Tibial artery (tissue), 4 donors: Measurements from ENCODE around the gene PLXNA4.

ENCODE experiments used
- DNase-seq, 2 donors: peaks; one replicate each; pipeline ENCODE4 v3.0.0-alpha.2; 2019
- H3K27ac ChIP-seq, 2 donors: fragments of 200-600 bp; sonication (generic) in 1 of 2; 1 replicate in 1 of 2; 2 replicates in 1 of 2; pipeline ENCODE4 v1.5.1; 2018 to 2019; ENCODE audit warnings: mild to moderate bottlenecking in 1 of 2
- H3K27me3 ChIP-seq, 2 donors: fragments of 200-600 bp; sonication (generic) in 1 of 2; one replicate each; pipeline versions ENCODE4 v1.5.1 to v1.6.0; 2016 to 2019
- H3K36me3 ChIP-seq, 3 donors: fragments of 200-600 bp; sonication (generic) in 2 of 3; one replicate each; pipeline ENCODE4 v1.5.1; 2016 to 2019; ENCODE audit warnings: mild to moderate bottlenecking in 2 of 3
- H3K4me1 ChIP-seq, 4 donors: fragments of 200-600 bp; sonication (generic) in 2 of 4; 1 replicate in 3 of 4; 2 replicates in 1 of 4; pipeline ENCODE4 v1.5.1; 2016 to 2019
- H3K4me3 ChIP-seq, 2 donors: fragments of 200-600 bp; sonication (generic) in 1 of 2; 1 replicate in 1 of 2; 2 replicates in 1 of 2; pipeline ENCODE4 v1.5.1; 2018 to 2019; ENCODE audit warnings: mild to moderate bottlenecking in 2 of 2
- H3K9me3 ChIP-seq, 3 donors: fragments of 200-600 bp; sonication (generic) in 1 of 3; one replicate each; pipeline ENCODE4 v1.5.1; 2016 to 2019
- intact Hi-C: fragments of 100-400 bp; cut with DNase I; formaldehyde crosslinking; loops from one replicate; pipeline ENCODE4 v1.15.0; 2023; ENCODE audit warnings: low total_unique reads
- TF ChIP-seq, protein P1 (sequence below), 2 experiments: fragments of 200-600 bp in 1 of 2; fragments of 450-650 bp in 1 of 2; IDR thresholded peaks; one replicate each; pipeline ENCODE4 v1.5.1; 2017 to 2019; ENCODE audit warnings: antibody characterized with exemption in 2 of 2, mild to moderate bottlenecking in 1 of 2, moderate library complexity in 1 of 2

The PLXNA4 gene

DNA sequence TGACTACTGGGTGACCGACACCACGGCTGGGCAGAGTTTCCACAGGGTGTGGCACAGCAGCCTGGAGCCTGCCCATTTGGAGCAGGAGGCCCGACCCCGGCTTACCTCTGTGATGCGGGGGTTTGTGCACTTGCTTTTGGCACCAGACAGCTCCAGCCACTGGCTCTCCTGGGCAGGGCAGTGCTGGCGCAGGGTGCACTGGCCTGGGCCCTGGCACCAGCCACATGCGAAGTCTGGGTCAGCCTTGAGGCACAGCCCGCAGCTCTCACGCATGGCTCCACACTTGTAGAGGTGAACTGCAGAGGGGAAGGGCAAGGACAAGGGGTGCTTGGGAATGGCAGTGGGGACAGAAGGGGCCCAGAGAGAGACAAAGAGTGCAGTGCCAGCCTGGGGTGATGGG lies 373.7 kb downstream of the PLXNA4 start:
- intact Hi-C loops: no loop called here
- Histone ChIP-seq H3K27me3 (no peaks in the 10 kb centered on the region), H3K36me3 (peaks cover 0 to 7% (median 4%) of the 10 kb centered on the region in 3 donors)

DNA sequence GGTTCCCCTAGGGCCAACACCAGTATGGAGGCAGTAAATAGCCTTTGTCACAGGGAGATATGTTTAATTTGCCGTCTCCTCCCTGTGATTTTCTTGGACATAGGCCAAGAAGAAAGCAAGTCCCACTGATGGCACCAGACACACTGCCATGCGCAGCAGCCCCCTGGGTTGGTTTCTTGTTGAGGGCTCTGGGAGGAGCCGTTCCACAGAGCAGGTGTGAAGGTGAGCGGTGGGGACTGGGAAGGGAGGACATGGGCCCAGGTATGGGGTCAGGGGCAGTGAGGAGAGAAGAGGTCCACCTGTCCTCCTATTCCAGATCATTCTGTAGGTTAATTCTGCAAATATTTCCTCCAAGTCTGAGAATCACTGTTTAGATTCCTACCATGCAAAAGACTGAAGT lies 376.1 kb downstream of the PLXNA4 start:
- intact Hi-C loops: no loop called here
- peaks cover 0 to 8% (median 7%) of the 10 kb centered on the region in 3 donors for H3K36me3 ChIP-seq
- TF ChIP-seq, protein P1, sequence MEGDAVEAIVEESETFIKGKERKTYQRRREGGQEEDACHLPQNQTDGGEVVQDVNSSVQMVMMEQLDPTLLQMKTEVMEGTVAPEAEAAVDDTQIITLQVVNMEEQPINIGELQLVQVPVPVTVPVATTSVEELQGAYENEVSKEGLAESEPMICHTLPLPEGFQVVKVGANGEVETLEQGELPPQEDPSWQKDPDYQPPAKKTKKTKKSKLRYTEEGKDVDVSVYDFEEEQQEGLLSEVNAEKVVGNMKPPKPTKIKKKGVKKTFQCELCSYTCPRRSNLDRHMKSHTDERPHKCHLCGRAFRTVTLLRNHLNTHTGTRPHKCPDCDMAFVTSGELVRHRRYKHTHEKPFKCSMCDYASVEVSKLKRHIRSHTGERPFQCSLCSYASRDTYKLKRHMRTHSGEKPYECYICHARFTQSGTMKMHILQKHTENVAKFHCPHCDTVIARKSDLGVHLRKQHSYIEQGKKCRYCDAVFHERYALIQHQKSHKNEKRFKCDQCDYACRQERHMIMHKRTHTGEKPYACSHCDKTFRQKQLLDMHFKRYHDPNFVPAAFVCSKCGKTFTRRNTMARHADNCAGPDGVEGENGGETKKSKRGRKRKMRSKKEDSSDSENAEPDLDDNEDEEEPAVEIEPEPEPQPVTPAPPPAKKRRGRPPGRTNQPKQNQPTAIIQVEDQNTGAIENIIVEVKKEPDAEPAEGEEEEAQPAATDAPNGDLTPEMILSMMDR (IDR thresholded peaks at IDR 0.05): no peak
- no peaks in the 10 kb centered on the region for H3K4me1 ChIP-seq
- H3K4me3 ChIP-seq: no peak overlapping the region
- H3K27me3 ChIP-seq: no peaks in the 10 kb centered on the region
- no peak for DNase-seq
- no peak overlapping the region for H3K27ac ChIP-seq
- H3K9me3 ChIP-seq: no peaks in the 10 kb centered on the region

More for the DNA sequence above, 373.7 kb downstream of the PLXNA4 start:
- no peak overlapping the region for H3K27ac ChIP-seq
- TF ChIP-seq, protein P1 (IDR thresholded peaks at IDR 0.05): no peak
- H3K9me3 ChIP-seq: no peaks in the 10 kb centered on the region
- no peak for DNase-seq
- no peak overlapping the region for H3K4me3 ChIP-seq
- H3K4me1 ChIP-seq: no peaks in the 10 kb centered on the region

DNA sequence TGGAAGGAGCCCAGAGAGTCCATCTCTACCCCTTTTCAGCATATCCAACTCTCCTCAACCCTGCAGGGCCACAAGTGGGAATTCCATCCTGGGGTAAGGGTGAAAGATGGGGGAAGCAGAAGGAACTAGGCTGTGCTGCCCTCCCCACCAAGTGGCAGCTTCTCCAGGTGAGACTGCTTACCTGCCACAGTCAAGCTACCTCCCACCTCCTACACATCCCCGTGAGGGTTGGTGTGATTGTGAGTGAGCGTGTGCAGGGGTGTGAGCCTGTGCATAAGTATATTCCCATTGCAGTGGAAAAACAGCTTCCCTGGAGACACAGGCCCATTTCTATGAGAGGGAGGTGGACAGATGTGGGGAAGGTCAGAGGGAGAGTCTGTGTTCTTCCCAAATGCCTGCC lies 376.6 kb downstream of the PLXNA4 start:
- peaks cover 0 to 8% (median 7%) of the 10 kb centered on the region in 3 donors for H3K36me3 ChIP-seq
- no peaks in the 10 kb centered on the region for H3K9me3 ChIP-seq
- TF ChIP-seq, protein P1 (IDR thresholded peaks at IDR 0.05): no peak
- no peaks in the 10 kb centered on the region for H3K27me3 ChIP-seq
- H3K4me1 ChIP-seq: no peaks in the 10 kb centered on the region
- H3K27ac ChIP-seq: no peak overlapping the region
- DNase-seq: no peak
- no peak overlapping the region for H3K4me3 ChIP-seq
- intact Hi-C loops: no loop called here

DNA sequence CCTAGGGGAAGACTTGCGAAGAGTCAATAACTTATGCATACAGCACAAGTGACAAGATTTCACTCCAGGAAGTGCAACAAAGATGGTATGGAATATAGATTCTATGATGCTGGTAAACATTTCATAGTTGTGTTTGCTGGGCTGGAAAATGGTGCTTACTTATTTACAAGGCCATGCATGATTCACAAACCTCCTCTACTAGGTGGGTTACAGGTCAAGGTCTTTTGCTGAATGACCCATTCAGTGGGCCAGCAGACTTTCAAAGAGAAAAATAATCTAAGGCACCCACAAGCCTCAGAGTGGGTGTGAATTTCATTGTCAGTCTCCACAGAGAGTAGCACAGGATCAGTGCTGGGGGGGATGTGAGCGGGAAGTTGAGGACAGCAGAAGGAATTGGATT lies 378.5 kb downstream of the PLXNA4 start:
- DNase-seq: no peak
- Histone ChIP-seq H3K4me1 (no peaks in the 10 kb centered on the region), H3K27ac (no peak overlapping the region), H3K4me3 (no peak overlapping the region), H3K9me3 (no peaks in the 10 kb centered on the region), H3K36me3 (peaks cover 0 to 7% (median 5%) of the 10 kb centered on the region in 3 donors), H3K27me3 (no peaks in the 10 kb centered on the region)
- TF ChIP-seq, protein P1 (IDR thresholded peaks at IDR 0.05): no peak
- intact Hi-C loops: no loop called here

DNA sequence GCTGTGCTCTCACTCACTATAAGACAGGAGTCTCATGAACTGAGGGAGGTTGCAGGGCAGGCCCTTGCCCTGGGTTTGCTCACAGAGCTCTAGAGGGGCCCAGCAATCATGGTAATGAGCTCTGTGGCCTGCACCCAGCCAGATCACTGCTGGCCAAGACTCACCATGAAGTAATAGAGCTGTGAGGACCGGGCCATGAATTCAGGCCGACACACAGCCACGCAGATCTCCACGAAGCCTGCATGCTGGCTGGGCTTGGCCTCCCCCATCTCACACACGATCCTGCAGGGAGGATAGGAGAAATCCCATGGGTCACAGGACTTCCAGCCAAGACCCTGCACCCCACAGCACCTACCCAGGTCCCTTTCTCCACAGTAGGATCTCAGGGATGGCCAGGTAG lies 382.4 kb downstream of the PLXNA4 start:
- Histone ChIP-seq H3K4me3 (no peak overlapping the region), H3K27me3 (no peaks in the 10 kb centered on the region), H3K36me3 (peaks cover 0 to 7% (median 5%) of the 10 kb centered on the region in 3 donors), H3K4me1 (no peaks in the 10 kb centered on the region), H3K9me3 (no peaks in the 10 kb centered on the region), H3K27ac (no peak overlapping the region)
- intact Hi-C loops: no loop called here
- TF ChIP-seq, protein P1 (IDR thresholded peaks at IDR 0.05): no peak
- no peak for DNase-seq

DNA sequence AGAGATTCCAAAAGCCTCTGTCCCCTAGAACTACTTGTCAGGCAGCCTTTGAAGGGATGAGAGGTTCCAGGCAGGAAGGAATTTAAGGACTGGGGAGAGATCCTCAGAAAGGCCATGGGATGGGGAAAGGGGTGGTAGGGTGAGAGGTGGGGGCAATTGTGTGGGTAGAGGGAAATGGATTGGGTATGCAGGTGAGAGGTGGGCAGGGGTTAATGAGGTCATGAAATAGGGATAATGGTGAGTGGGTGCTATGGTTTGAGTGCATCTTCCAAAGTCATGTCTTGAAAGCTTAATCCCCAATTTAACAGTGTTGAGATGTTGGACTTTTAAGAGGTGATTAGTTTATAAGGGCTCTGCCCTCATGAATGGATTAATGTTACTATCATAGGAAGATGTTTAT lies 383.5 kb downstream of the PLXNA4 start:
- Histone ChIP-seq H3K9me3 (peaks cover 0 to 5% (median 0%) of the 10 kb centered on the region in 3 donors), H3K36me3 (peaks cover 0 to 5% (median 0%) of the 10 kb centered on the region in 3 donors), H3K27me3 (no peaks in the 10 kb centered on the region), H3K4me3 (no peak overlapping the region), H3K4me1 (no peaks in the 10 kb centered on the region), H3K27ac (no peak overlapping the region)
- intact Hi-C loops: no loop called here
- DNase-seq: no peak
- TF ChIP-seq, protein P1 (IDR thresholded peaks at IDR 0.05): no peak
